ENCODE results near the gene GCK.
A peak's percentile ranks its signal among the peaks of the same experiment; 100 is the strongest.

GCK gene

DNA sequence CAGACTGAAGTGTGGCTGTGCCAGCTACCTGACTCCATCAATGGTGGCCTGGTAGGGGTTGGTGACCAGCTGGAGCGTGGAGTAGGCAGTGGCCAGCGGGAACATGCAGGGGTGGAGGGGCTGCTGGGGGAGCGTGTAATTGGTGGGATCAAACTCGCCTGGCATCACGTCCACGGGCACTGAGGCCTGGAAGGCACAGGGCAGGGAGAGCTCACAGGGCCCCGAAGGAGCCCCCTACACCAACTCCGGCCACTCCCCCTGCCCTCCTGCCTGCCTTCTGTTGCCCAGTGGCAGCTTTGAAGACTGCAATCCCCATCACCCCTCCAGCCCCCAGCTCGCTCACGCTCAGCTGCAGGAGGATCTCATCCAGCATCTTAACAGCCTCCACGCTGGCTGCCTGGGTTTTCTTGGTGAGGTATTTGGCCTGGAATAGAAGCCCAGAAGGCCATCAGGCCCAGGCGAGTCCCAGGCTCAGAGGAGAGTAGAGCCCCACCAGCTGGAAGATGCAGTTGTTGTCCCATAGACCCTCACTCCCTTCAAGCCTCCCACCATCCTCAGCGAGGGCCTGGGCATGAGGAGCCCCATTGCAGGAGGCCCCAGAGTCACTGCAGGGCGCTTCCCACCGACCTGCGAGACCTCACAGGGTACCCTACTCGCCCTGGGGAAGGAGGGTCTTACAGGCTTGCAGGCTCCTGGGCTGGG is 73.0 kb downstream of the GCK start:
- no peak for DNase-seq

DNA sequence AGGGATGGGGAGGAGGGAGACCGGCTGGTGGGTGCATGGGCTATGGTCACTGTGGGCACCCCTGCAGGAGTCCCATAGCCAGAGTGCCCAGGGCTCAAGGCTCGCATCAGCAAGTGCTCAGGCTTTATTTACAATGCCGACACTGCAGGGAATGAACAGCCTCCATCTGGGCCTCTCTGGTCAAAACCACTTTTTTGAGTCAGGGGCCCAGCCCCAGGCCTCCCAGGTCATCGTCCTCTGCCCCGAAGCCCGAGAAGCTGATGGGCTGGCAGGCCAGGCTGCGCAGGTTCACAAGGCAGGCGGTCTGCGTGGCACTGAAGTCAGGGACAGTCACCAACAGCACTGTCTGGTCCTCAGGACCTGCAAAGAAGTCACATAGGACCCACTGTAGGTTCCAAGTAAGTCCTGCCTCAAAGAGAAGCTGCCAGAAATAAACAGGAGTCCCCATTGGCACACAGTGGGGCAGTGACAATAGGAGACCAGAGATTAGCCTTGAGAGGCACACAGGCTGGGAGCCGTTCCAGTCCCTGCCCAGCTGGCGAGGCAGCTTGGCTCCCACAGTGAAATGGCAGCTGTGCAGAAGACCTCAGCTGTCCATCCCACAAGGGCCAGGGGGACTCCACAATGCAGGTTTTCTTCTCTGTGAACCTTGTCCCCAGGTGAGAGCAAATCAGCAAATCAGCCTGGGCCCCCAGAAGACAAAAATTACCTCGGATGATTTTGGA is 74.5 kb downstream of the GCK start:
- no peak for DNase-seq

DNA sequence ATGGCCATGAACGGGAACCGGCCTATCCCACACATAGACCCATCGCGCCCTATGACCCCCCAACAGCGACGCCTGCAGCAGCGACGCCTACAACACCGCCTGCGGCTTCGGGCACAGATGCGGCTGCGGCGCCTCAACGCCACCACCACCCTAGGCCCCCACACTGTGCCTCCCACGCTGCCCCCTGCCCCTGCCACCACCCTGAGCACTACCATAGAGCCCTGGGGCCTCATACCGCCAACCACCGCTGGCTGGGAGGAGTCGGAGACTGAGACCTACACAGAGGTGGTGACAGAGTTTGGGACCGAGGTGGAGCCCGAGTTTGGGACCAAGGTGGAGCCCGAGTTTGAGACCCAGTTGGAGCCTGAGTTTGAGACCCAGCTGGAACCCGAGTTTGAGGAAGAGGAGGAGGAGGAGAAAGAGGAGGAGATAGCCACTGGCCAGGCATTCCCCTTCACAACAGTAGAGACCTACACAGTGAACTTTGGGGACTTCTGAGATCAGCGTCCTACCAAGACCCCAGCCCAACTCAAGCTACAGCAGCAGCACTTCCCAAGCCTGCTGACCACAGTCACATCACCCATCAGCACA is 75.4 kb downstream of the GCK start:
- no peak for DNase-seq

DNA sequence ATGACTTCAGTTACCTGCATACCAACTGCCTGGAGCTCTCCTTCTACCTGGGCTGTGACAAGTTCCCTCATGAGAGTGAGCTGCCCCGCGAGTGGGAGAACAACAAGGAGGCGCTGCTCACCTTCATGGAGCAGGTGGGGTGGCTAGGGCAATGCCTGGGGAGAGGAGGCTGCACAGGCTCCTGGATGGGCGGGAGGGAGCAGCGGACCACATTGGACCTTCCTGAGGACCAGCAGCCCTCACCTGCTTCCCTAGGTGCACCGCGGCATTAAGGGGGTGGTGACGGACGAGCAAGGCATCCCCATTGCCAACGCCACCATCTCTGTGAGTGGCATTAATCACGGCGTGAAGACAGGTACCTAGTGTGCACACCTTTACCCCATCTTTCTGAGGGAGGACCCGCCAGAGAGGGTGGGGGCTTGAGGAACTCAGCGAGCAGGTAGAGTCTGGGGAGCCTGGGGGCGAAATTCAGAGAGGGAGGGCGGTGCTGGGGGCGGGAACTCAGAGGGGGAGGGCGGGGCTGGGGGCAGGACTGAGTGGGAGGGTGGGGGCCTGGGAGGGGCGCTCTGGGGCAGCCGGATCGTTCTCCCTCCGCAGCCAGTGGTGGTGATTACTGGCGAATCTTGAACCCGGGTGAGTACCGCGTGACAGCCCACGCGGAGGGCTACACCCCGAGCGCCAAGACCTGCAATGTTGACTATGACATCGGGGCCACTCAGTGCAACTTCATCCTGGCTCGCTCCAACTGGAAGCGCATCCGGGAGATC is 76.1 kb downstream of the GCK start:
- DNase-seq = no peak

DNA sequence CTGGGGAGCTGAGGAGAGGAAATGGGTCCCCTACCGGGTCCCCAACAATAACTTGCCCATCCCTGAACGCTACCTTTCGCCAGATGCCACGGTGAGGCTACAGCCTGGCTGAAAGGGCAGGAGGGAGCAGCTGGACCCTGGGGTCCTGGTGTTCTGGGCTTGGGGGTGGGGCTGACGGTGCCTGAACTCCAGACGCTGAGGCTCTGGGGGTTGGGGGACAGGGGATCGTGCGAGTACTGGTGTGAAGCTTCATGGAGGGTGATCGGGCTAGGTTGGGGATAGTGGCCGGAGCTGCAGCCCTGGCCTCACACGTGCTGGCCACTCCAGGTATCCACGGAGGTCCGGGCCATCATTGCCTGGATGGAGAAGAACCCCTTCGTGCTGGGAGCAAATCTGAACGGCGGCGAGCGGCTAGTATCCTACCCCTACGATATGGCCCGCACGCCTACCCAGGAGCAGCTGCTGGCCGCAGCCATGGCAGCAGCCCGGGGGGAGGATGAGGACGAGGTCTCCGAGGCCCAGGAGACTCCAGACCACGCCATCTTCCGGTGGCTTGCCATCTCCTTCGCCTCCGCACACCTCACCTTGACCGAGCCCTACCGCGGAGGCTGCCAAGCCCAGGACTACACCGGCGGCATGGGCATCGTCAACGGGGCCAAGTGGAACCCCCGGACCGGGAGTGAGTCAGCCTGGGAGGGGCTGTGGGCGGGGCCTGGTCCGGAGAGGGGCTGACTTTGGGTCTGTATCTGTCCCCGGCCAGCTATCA is 76.8 kb downstream of the GCK start:
- DNase-seq = no peak

DNA sequence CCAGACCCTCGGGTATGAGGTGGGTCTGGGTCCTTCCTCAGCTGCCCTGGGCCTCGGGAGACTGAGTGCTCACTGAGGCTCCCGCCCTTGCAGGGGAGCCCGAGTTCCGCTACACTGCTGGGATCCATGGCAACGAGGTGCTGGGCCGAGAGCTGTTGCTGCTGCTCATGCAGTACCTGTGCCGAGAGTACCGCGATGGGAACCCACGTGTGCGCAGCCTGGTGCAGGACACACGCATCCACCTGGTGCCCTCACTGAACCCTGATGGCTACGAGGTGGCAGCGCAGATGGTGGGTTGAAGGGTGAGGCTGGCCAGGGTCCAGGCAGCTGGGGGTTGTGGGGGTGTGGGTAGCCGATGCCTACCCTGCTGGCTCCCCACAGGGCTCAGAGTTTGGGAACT is 77.5 kb downstream of the GCK start:
- no peak for DNase-seq

DNA sequence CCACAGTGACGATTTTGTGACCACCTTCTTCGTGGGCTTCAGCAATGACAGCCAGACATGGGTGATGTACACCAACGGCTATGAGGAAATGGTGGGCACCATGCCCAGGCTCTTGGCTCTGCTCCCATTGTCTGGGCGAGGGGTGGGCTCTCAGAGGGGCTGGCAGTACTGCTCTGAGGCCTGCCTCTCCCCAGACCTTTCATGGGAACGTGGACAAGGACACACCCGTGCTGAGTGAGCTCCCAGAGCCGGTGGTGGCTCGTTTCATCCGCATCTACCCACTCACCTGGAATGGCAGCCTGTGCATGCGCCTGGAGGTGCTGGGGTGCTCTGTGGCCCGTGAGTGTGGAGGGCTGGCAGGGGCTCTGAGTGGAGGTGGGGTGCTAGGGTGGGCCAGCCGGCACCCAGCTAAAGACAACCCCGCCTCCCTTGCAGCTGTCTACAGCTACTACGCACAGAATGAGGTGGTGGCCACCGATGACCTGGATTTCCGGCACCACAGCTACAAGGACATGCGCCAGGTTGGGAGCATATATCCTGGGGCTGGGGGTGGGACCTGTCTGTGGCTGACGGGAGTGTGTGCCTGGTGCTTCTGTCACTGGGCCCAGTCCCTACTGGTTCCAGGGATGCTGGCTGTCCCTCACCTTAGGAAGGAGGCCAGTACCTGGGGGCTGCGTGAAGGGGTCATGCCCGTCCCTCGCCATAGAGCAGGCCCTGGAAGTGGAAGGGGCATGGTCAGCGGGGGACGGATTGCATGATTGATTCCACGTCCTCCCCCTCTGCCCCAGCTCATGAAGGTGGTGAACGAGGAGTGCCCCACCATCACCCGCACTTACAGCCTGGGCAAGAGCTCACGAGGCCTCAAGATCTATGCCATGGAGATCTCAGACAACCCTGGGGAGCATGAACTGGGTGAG is 78.3 kb downstream of the GCK start:
- DNase-seq = no peak

DNA sequence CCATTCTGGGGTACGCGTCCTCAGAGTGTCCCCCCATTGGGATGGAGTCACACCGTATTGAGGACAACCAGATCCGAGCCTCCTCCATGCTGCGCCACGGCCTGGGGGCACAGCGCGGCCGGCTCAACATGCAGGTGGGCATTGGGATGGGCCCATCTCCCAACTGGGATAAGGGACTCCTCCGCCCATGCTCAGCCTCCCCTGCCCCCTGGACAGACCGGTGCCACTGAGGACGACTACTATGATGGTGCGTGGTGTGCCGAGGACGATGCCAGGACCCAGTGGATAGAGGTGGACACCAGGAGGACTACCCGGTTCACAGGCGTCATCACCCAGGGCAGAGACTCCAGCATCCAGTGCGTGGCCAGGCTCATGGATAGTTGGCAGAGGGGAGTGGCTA is 79.2 kb downstream of the GCK start:
- DNase-seq = no peak

DNA sequence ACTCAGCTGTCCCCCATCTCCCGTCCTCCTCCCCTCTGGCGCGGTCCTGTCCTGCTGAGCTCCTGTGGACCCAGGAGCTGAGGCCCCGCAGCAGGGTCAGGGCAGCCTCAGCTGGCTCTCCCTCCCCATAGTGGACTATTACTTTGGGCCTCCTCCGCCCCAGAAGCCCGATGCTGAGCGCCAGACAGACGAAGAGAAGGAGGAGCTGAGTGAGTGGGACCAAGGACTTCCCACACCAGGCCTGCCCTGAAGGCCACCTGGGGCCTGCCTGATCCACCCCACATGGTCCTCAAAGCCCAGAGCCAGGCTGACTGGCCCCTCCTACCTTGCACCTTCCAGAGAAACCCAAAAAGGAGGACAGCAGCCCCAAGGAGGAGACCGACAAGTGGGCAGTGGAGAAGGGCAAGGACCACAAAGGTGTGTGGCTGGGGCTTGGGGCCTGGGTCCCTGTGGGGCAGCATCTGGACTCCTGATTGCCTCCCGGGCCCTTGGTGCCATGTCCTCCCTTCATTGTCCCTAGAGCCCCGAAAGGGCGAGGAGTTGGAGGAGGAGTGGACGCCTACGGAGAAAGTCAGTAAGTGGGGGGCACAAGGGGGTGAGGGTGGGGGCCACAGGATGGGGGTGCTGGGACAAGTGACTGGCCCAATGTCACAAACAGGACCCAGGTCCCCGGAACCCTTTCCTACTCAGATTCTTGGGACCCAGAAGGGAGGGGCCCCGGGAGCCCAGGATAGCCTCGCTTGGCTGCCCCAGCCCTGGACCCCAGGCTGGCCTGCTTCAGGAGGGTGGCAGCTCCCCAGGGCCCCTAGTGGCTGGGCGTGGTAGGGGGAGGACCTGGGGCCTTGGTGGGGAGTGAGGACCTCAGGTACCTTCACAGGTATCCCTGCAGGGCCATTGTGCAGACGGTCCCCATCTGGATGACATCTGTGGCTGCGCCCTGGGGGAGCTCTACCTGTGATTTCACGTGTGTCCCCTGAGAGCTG is 80.2 kb downstream of the GCK start:
- no peak for DNase-seq

DNA sequence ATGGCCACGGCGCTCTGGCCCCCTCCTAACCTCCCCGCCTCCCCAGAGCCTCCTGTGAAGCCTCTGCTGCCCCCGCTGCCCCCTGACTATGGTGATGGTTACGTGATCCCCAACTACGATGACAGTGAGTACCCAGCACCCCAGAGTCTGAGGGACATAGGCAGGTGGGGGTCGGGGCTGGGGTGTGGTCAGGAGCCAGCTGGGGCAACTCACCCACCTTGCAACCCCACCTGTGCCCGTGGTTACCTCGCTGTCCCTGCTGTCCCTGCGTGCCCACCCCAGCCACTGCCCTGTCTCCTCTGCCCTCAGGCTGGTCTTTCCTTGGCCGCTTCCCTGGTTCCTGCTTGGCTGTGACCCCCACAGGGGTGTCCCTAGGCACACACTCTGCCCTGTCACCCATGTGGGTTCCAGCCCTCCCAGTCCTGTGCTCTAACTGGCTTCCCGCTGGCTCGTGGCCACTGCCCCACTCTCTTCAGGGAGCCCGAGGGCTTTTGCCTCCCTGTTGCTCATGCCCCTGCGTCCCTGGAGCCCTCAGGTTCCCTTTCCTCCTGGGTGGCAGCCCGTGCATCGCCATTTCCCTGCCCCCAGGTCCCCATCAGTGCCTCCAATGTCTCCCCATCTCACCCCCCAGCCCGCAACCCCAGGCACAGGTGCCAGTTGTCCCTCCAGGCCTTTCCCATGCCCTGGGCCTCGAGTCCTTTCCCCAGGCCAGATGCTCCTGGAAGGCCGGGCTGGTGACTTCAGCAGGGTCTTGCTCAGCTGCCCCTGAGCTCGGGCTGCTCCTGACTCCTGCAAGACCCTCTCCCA is 81.1 kb downstream of the GCK start:
- DNase-seq = no peak

DNA sequence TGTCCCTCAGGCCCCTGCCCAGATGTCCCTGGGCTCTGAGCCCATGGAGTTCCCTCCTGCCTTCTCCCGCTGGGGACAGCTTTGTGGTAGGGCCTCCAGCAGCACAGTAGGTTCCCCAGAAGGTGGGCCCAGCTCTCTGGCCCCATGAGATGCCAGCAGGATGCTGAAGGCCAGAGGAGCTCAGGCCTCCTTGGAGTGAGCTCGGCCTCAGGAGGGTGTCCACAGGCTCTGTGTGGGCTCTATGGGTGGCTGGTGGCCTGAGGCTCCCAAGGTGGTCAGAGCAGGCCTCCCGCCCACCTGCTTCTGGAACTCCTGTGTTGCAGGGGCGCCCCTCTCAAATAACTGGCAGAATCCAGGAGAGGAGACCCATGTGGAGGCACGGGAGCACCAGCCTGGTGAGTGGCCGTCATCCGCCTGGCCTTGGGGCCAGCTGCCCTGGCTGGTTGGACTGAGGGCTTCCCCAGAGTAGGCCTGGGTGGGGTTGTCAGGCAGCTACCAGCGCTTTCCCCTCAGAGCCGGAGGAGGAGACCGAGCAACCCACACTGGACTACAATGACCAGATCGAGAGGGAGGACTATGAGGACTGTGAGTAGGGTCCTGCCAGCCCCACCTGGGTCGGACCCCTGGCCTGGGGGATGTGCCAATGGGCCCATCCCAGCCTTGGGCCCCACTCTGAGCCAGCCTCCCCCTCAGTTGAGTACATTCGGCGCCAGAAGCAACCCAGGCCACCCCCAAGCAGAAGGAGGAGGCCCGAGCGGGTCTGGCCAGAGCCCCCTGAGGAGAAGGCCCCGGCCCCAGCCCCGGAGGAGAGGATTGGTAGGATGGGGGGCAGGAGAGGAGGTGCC is 81.9 kb downstream of the GCK start:
- no peak for DNase-seq

DNA sequence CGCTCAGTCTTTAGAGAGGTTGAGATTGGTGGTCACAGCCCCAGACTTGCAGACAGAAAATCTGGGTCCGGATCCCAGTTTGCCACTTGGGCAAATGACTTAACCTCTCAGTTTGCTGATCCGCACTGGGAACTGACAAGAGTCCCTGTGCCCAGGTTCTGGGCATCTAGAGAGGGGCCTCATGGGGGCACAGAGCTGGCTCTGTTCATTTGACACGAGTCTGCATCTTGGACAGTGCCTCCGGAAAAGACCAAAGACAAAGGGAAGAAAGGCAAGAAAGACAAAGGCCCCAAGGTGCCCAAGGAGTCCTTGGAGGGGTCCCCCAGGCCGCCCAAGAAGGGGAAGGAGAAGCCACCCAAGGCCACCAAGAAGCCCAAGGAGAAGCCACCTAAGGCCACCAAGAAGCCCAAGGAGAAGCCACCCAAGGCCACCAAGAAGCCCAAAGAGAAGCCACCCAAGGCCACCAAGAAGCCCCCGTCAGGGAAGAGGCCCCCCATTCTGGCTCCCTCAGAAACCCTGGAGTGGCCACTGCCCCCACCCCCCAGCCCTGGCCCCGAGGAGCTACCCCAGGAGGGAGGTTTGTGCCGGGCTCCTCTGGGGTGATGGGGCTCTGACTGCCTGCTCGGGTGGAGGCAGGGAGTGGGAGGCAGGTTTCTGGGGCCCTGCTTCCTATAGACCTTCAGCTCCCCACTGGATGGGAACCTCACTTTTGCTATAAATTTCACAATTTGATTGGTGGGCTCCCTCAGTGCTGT is 82.8 kb downstream of the GCK start:
- DNase-seq = no peak

DNA sequence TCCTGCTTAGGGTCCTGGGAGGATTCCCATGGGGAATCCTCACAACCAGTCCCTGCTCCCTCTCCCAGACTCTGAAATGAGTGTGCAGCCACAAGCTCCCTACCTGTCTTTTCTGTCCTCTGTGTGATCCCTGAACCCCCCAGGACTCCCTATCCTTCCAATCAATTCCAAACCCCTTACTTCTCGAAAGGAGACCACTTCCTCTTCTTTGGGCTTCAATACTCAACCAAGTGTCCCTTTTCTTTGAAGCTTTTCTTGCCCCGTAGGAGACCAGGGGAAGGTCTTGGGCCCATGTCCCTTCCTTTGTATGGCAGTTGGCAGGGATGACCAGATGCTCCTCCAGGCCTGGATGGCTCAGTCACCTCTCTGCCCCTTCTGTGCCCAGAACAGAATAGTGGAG is 83.4 kb downstream of the GCK start:
- no peak for DNase-seq

DNA sequence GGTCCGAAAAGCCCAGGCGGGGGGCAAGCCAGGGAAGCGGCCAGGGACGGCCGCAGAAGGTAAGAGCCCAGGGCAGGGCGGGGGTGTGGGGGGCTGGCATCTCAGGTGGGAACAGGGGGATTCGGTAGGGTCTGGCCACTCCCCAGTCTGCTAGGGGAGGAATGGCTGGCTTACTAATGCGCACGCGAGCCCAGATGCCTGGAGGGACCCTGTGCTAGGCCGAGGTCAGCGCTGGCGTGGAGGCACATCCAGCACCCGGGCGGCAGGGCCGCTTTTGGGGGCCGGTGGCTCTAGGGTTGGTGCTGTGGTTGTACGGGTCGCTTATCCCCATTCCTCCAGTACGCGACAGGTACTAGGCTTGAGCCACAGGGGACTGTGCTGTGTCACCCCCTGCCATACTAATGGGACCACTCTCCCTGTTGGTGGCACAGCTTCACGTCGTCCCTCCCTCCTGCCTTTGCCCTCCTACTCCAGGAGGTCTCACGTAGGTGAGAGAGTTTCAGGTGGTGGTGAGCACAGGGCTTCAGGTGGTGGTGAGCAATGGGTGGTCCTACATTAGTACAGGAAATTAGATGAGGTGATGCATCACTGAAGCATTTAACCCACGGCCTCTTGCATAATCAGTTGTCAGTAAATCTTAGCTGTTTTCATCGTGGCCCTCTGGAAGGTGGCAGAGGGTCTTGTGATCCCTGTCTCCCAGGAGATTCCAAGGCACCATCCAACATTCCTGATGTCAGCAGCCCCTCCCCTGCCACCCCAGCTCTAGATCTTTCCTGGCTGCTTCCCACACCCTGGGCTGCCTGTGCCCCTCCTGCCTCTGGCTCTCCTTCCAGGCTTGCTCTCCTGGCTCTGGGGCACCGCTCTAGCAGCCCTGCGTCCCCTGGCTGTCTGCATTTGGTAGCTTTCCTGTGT is 84.1 kb downstream of the GCK start:
- DNase-seq = no peak

DNA sequence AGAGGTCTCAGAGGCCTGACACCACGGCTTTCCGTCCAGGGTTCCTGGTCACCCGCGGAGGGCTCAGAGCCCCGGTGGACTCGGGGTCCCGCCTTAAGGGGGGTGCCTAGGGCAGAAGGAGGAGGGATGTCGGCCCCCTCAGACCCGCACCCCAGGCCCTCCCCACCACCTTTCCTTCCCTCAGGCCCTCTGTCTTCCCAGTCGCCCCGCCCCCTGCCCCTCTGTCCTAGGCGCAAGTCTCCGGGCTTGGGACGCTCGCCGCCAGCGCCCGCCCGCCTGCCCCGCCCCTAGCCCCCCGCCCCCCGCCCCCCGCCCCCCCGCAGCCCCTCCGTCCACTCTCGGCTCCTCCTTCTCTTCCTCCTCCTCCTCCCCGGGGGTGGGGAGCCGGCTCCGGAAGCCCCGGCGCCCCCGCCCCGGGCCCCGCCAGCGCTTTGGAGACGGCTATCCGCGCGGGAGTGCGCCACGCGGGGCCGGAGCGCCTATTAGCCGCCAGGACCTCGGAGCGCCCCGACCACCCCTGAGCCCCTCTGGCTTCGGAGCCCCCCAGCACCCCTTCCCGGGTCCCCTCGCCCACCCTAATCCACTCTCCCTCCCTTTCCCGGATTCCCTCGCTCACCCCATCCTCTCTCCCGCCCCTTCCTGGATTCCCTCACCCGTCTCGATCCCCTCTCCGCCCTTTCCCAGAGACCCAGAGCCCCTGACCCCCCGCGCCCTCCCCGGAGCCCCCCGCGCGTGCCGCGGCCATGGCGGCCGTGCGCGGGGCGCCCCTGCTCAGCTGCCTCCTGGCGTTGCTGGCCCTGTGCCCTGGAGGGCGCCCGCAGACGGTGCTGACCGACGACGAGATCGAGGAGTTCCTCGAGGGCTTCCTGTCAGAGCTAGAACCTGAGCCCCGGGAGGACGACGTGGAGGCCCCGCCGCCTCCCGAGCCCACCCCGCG is 85.0 kb downstream of the GCK start, which contains the start of gene AEBP1:
Gene AEBP1, plus strand, starts transcription at position 423 of the 937 bp plus-strand sequence. Its CDS starts 321 bp downstream, at position 744.
- peak in 1 of 2 donors; percentile 12 for DNase-seq

Measured in inflammatory macrophage (primary cell).